NCI-H82 (cell line): ENCODE results near the gene ANKRD37.

Source experiments
- DNase-seq: peaks from one replicate; lab custom pipeline; 2025; lab: John Stamatoyannopoulos, UW

ANKRD37 gene

DNA sequence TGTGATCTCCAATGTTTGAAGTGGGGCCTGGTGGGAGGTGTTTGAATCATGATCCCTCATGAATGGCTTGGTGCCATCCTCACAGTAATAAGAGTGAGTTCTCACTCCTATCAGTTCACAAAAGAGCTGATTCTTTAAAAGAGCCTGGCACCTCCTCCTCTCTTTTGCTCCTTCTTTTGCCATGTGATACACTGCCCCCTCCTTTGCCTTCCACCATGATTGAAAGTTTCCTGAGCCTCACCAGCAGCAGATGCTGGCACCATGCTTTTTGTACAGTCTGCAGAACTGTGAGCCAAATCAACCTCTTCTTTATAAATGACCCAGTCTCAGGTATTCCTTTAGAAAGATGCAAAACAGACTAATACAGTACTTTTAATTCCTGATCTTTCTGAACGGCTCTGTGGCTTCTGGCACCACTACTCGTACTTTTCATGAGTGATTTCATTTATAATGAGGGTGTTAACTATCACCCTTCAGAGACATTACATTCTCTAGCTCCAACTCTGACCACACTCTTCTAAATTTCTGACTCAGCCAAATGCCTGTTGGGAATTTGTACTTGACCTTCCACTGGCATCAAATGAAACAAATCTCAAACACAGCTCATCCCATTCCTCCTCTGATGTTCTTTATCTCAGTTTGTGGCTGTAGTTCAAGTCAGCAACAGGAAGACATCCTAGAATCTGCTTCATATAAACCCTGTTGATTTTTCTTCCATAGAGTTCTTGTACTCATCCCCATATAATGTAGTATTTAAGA is 24.9 kb downstream of the ANKRD37 start:
- DNase-seq: no peak

DNA sequence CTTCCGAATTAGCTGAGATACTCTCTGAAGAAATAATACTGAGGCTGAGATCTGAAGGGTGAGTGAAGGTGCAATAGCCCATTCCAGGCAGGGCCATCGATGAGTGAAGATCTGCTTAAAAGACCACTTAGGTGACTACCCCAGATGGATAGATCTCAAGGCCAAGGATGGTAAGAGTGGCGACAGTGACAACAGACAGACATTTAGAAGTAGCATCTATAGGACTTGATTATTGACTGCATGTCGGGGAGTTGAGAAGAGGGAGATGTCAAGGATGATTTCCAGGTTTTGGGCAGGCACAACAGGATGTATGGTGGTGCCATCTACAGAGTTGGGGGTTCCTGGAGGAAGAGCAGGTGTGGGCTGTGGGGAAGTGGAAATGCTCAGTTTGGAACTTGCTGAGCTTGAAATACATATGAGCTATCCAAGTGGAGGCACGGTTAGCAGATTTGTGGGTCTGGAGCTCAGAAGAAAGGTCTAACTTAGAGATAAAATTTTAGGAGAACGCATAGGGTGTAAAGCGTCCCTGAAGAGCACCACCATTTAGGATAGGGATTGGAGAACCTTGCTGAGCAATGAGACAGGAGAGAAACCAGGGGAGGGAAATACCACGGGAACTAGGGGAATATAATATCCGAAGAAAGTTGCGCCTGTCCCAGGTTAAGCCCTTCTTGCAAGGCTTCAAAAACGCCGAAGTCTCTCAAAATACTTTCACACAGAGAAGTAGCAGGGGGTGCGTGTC is 28.4 kb downstream of the ANKRD37 start:
- peak; percentile 37 for DNase-seq

- DNase-seq: peak; percentile 90
Measured at GRCh38 chr4:185425647-185426352, 29.2 kb downstream of the ANKRD37 start, which contains the start of gene UFSP2. Gene UFSP2, minus strand, starts transcription at chr4:185425964. Its CDS starts 96 bp downstream, at chr4:185425868.

DNA sequence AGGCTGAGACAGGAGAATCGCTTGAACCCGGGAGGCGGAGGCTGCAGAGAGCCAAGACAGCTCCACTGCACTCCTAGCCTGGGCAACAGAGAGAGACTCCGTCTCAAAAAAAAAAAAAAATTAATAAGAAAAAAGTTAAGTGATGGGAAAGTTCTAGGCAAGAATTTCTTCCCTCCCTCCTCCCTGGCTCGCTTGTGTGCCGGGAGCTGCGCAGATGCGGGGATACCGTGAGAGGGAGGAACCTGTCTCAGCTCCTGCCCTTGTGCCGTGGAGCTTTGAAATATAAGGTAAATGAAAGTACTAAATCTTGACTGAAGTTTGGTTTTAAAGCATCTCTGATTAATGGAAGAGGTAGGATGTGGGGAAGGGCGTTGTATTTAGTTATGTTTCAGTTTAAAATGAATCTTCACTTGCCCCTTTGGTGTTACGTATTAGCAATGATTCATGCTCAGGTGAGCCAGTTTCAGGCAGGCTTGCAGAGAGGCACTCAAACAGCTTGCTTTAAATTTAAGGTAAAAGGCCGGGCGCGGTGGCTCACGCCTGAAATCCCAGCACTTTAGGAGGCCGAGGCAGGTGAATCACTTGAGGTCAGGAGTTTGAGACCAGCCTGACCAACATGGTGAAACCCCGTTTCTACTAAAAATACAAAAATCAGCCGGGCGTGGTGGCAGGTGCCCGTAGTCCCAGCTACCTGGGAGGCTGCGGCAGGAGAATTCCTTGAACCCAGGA is 30.5 kb downstream of the ANKRD37 start:
- DNase-seq: no peak

DNA sequence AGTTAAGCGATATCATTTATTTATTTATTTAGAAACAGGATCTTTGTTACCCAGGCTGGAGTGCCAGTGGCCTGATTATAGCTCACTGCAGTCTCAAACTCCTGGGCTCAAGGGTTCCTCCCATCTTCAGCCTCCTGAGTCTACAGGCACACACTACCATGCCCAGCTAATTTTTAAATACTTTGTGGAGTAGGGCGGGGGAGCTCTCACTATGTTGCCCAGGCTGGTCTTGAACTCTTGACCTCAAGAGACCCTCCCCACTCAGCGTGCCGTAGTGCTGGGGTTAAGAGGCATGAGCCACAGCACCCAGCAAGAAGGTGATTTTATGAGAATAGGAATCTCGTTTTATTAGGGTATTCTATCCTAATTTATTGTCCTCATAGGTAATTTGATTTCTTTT is 33.0 kb downstream of the ANKRD37 start:
- no peak for DNase-seq

DNA sequence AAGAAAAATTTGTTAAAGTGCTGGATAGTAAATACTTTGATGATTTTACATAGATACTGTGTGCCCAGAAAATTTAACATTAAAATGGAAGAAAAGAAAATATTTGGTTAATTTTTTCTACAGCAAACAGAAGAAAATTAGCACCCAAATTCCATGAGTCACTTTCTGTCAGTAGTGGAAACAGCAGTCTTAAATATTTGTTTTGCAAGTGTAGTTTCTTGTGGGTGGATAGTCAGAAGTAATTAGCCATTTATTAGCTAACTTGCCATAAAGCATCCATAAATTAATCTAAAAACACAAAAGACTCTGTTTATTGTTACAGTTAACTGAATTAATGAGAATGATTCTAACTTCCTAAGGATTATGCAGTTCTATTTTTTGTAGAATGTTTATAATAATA is 38.8 kb downstream of the ANKRD37 start:
- no peak for DNase-seq

DNA sequence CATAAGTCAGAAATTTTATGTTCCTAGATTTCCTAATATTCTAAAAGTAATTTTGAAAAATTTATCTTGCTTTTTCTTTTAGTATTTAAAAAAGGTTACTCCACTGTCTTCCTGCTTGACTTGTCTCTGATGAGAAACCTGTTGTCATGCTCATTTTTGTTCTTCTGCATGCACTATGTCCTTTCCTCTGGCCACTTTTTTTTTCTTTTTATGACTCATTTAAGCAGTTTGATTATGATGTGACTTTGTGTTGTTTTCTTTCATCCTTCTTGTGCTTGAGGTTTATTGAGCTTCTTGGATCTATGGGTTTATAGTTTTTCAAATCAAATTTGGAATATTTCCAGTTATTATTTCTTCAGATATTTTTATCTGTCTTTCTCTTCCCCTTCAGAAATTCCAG is 41.2 kb downstream of the ANKRD37 start:
- DNase-seq: no peak

GRCh38 chr4:185441479-185441878 is 44.8 kb downstream of the ANKRD37 start:
- no peak for DNase-seq

DNA sequence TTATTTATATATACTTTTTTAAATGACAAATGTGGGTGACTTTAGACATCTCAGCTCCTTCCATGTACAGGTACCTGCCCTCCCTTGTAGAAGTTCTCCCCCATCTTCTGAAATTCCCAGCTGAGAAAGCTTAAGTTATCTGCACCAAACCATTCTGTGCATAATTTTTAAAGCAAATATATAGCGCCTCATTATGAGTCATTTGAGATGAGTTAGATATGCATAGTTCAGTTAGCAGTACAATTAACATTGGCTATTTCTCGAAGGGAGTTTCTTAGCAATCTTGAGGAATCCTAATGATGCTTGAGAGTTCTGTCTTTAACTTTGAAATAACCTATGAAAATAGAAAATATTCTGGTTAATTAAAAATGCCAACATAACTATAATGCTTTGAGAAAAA is 48.6 kb downstream of the ANKRD37 start:
- DNase-seq: no peak
